Mesenchymal stem cell (in vitro differentiated cells and primary cell): ENCODE results near the gene CPT1C.
A peak's percentile ranks its signal among the peaks of the same experiment; 100 is the strongest.

Experiments used
- DNase-seq: peaks from one replicate; pipeline ENCODE4 v3.0.0-alpha.2; 2013
- H2AFZ ChIP-seq: one replicate; pipeline ENCODE4 v1.6.1; 2013; ENCODE audit warnings: low read depth, mild to moderate bottlenecking, control low read depth, inconsistent platforms, low read length, moderate library complexity
- H2AK5ac ChIP-seq: 2 replicates; pipeline ENCODE4 v1.6.1; 2013; ENCODE audit warnings: low read length, moderate library complexity, mild to moderate bottlenecking, inconsistent platforms; ENCODE audit not compliant: severe bottlenecking
- H2BK120ac ChIP-seq: one replicate; pipeline ENCODE4 v1.6.1; 2013; ENCODE audit warnings: low read depth, mild to moderate bottlenecking, inconsistent platforms, low read length, moderate library complexity
- H2BK12ac ChIP-seq, 2 experiments: one replicate each; pipeline ENCODE4 v1.6.1; 2013; ENCODE audit warnings: inconsistent platforms in 2 of 2, low read length in 2 of 2, mild to moderate bottlenecking in 2 of 2, moderate library complexity in 2 of 2, control low read depth in 1 of 2
- H2BK15ac ChIP-seq: one replicate; pipeline ENCODE4 v1.6.1; 2013; ENCODE audit warnings: mild to moderate bottlenecking, low read depth, inconsistent platforms; ENCODE audit not compliant: poor library complexity, severe bottlenecking
- H2BK5ac ChIP-seq: 2 replicates; pipeline ENCODE4 v1.6.1; 2013; ENCODE audit warnings: low read depth, mild to moderate bottlenecking, low read length, control low read depth, inconsistent platforms; ENCODE audit not compliant: poor library complexity, severe bottlenecking
- H3K14ac ChIP-seq, 2 experiments: one replicate each; pipeline ENCODE4 v1.6.1; 2013; ENCODE audit warnings: inconsistent platforms in 2 of 2, low read length in 2 of 2, control low read depth in 1 of 2, mild to moderate bottlenecking in 1 of 2, moderate library complexity in 1 of 2
- H3K18ac ChIP-seq, 2 experiments: one replicate each; pipeline ENCODE4 v1.6.1; 2013; ENCODE audit warnings: inconsistent platforms in 2 of 2, low read length in 2 of 2, control low read depth in 1 of 2, low read depth in 1 of 2, mild to moderate bottlenecking in 1 of 2
- H3K23ac ChIP-seq, 2 experiments: one replicate each; pipeline ENCODE4 v1.6.1; 2013; ENCODE audit warnings: inconsistent platforms in 2 of 2, low read length in 2 of 2, mild to moderate bottlenecking in 2 of 2, moderate library complexity in 2 of 2, control low read depth in 1 of 2
- H3K27ac ChIP-seq: 2 replicates; pipeline ENCODE4 v1.5.1; 2013; ENCODE audit warnings: mild to moderate bottlenecking, moderate library complexity, low read length, control low read depth, inconsistent platforms; ENCODE audit not compliant: poor library complexity, severe bottlenecking
- H3K27me3 ChIP-seq, 2 experiments: 2 replicates each; pipeline versions ENCODE4 v1.6.1 to v1.7.0; 2013; ENCODE audit warnings: low read length in 2 of 2, mild to moderate bottlenecking in 2 of 2, moderate library complexity in 2 of 2, control low read depth in 1 of 2, inconsistent platforms in 1 of 2; ENCODE audit not compliant: control insufficient read depth in 1 of 2, insufficient read depth in 1 of 2
- H3K36me3 ChIP-seq, 2 experiments: 2 replicates each; pipeline versions ENCODE4 v1.6.1 to v1.7.0; 2013; ENCODE audit warnings: low read length in 2 of 2, control low read depth in 1 of 2, inconsistent platforms in 1 of 2, low read depth in 1 of 2, mild to moderate bottlenecking in 1 of 2; ENCODE audit not compliant: insufficient read depth in 2 of 2, control insufficient read depth in 1 of 2
- H3K4ac ChIP-seq, 2 experiments: one replicate each; pipeline ENCODE4 v1.6.1; 2013; ENCODE audit warnings: inconsistent platforms in 2 of 2, low read length in 2 of 2, mild to moderate bottlenecking in 2 of 2, moderate library complexity in 2 of 2, control low read depth in 1 of 2, low read depth in 1 of 2
- H3K4me1 ChIP-seq: 2 replicates; pipeline ENCODE4 v1.6.1; 2013; ENCODE audit warnings: low read depth, low read length, control low read depth; ENCODE audit not compliant: control insufficient read depth, insufficient read depth
- H3K4me2 ChIP-seq: 2 replicates; pipeline ENCODE4 v1.6.1; 2013; ENCODE audit warnings: low read length, mild to moderate bottlenecking, inconsistent platforms; ENCODE audit not compliant: poor library complexity, severe bottlenecking
- H3K4me3 ChIP-seq, 2 experiments: 2 replicates each; pipeline versions ENCODE4 v1.5.1 to v1.7.0; 2013; ENCODE audit warnings: low read length in 2 of 2, mild to moderate bottlenecking in 2 of 2, control low read depth in 1 of 2, low read depth in 1 of 2; ENCODE audit not compliant: insufficient read depth in 1 of 2
- H3K79me1 ChIP-seq: replicated peaks from 2 replicates; pipeline ENCODE4 v1.6.1; 2013; ENCODE audit warnings: mild to moderate bottlenecking, control low read depth, low read length, inconsistent platforms; ENCODE audit not compliant: poor library complexity, severe bottlenecking
- H3K9ac ChIP-seq: 2 replicates; pipeline ENCODE4 v1.7.0; 2013; ENCODE audit warnings: mild to moderate bottlenecking, low read length, moderate library complexity
- H3K9me3 ChIP-seq: 2 replicates; pipeline ENCODE4 v1.7.0; 2013; ENCODE audit warnings: mild to moderate bottlenecking, low read length; ENCODE audit not compliant: control insufficient read depth
- H4K8ac ChIP-seq: one replicate; pipeline ENCODE4 v1.6.1; 2013; ENCODE audit warnings: inconsistent platforms, mild to moderate bottlenecking, low read length, moderate library complexity
- H4K91ac ChIP-seq: one replicate; pipeline ENCODE4 v1.6.1; 2013; ENCODE audit warnings: mild to moderate bottlenecking, low read length, inconsistent platforms
- WGBS: methylation state at CpG from one replicate; pipeline ENCODE4 v1.1.7; 2013; ENCODE audit warnings: mixed read lengths; 5-methylcytosine and 5-hydroxymethylcytosine counted together

CPT1C gene

GRCh38 chr19:49665351-49666119, 25.4 kb upstream of the CPT1C start, which contains the start of the genes BCL2L12 and IRF3:
Gene BCL2L12 (plus strand): TSS chr19:49665933. CDS start chr19:49666693, 760 bp downstream.
Gene IRF3 (minus strand): TSS chr19:49665857. CDS start chr19:49664838, 1,019 bp downstream.
- under 1% methylated on average over 50 of the region's 50 CpGs for WGBS
- Histone ChIP-seq H3K27ac (peak within 1 kb of the TSS; percentile 97), H2BK120ac (peak within 1 kb of the TSS; percentile 61), H2AFZ (peak within 1 kb of the TSS; percentile 64), H2AK5ac (no peak within 1 kb of the TSS), H3K9ac (peak within 1 kb of the TSS; percentile 93), H3K18ac (peak within 1 kb of the TSS; percentile 94 to 97), H3K23ac (peak within 1 kb of the TSS in 1 of 2 experiments; percentile 46), H3K14ac (peak within 1 kb of the TSS in 1 of 2 experiments; percentile 95), H3K9me3 (no peaks in the 10 kb centered on the region), H3K79me1 (peaks cover 48% of the 10 kb centered on the region), H2BK12ac (peak within 1 kb of the TSS in 1 of 2 experiments; percentile 29), H3K4ac (peak within 1 kb of the TSS in 1 of 2 experiments; percentile 83), H2BK5ac (peak within 1 kb of the TSS; percentile 76), H3K36me3 (peaks cover 42 to 47% of the 10 kb centered on the region in 2 experiments), H3K4me2 (peak within 1 kb of the TSS; percentile 93), H4K91ac (peak within 1 kb of the TSS; percentile 9), H4K8ac (peak within 1 kb of the TSS; percentile 9), H3K4me3 (peak within 1 kb of the TSS; percentile 70 to 97), H3K4me1 (peaks cover 16% of the 10 kb centered on the region), H2BK15ac (no peak within 1 kb of the TSS), H3K27me3 (no peaks in the 10 kb centered on the region)
- DNase-seq = peak; percentile 97

DNA sequence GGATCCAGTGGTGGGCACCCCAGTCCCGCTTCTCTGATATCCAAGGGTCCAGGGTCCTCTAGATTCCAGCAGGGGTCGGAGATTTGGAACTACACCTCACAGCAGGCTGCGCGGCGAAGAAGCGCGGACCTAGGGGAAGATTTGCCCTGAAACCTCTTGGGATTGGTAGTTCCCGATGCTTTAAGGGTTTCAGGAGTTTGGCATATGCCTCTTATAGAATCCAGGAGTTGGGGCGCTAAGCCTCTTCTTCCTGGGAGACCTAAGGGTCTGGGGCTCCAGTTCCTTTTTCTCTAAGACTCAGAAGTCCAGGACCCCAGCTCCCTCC, 24.8 kb upstream of the CPT1C start:
- Histone ChIP-seq H2AK5ac (no peak overlapping the region), H3K18ac (no peak overlapping the region), H3K4me1 (peaks cover 14% of the 10 kb centered on the region), H3K79me1 (peaks cover 47% of the 10 kb centered on the region), H3K4me2 (peak overlapping the region; percentile 93), H3K4me3 (peak overlapping the region; percentile 70 to 97), H4K91ac (no peak overlapping the region), H3K23ac (no peak overlapping the region), H2BK5ac (peak overlapping the region; percentile 5), H2BK120ac (no peak overlapping the region), H2BK12ac (no peak overlapping the region), H2BK15ac (no peak overlapping the region), H3K27ac (no peak overlapping the region), H3K9me3 (no peaks in the 10 kb centered on the region), H3K4ac (no peak overlapping the region), H3K27me3 (no peaks in the 10 kb centered on the region), H2AFZ (no peak overlapping the region), H3K36me3 (peaks cover 37 to 45% of the 10 kb centered on the region in 2 experiments), H3K9ac (peak overlapping the region; percentile 93), H4K8ac (no peak overlapping the region), H3K14ac (no peak overlapping the region)
- WGBS = 0% methylated on average over 9 of the region's 9 CpGs
- DNase-seq = no peak

- Histone ChIP-seq H2BK5ac (no peak overlapping the region), H3K23ac (no peak overlapping the region), H2BK120ac (no peak overlapping the region), H3K9ac (peak overlapping the region; percentile 93), H2AFZ (no peak overlapping the region), H2AK5ac (peak overlapping the region; percentile 33), H4K8ac (no peak overlapping the region), H3K4me2 (no peak overlapping the region), H2BK12ac (no peak overlapping the region), H3K4me1 (peaks cover 19% of the 10 kb centered on the region), H3K36me3 (peaks cover 25 to 32% of the 10 kb centered on the region in 2 experiments), H3K4me3 (no peak overlapping the region), H3K18ac (no peak overlapping the region), H3K27me3 (no peaks in the 10 kb centered on the region), H3K79me1 (peaks cover 40% of the 10 kb centered on the region), H3K9me3 (no peaks in the 10 kb centered on the region), H3K27ac (no peak overlapping the region), H4K91ac (no peak overlapping the region), H3K4ac (no peak overlapping the region), H3K14ac (no peak overlapping the region), H2BK15ac (no peak overlapping the region)
- DNase-seq = no peak
- WGBS = 97% methylated on average over 1 of the region's 2 CpGs
Measured at GRCh38 chr19:49667473-49667872, 23.4 kb upstream of the CPT1C start.

- Histone ChIP-seq H2BK5ac (no peak overlapping the region), H4K8ac (no peak overlapping the region), H3K4me1 (peaks cover 13% of the 10 kb centered on the region), H3K27me3 (no peaks in the 10 kb centered on the region), H3K9me3 (no peaks in the 10 kb centered on the region), H2BK12ac (no peak overlapping the region), H3K27ac (no peak overlapping the region), H2BK15ac (no peak overlapping the region), H3K18ac (no peak overlapping the region), H2BK120ac (no peak overlapping the region), H2AFZ (no peak overlapping the region), H2AK5ac (no peak overlapping the region), H3K4me3 (no peak overlapping the region), H3K4me2 (no peak overlapping the region), H3K14ac (no peak overlapping the region), H3K9ac (no peak overlapping the region), H3K36me3 (peaks cover 17 to 27% of the 10 kb centered on the region in 2 experiments), H3K79me1 (peaks cover 28% of the 10 kb centered on the region), H3K23ac (no peak overlapping the region), H3K4ac (no peak overlapping the region), H4K91ac (no peak overlapping the region)
- WGBS = 95% methylated on average over 3 of the region's 3 CpGs
- DNase-seq = no peak
Measured at GRCh38 chr19:49669516-49669915, 21.4 kb upstream of the CPT1C start.
